ENCODE measurements around the gene AUTS2.

The AUTS2 gene

DNA sequence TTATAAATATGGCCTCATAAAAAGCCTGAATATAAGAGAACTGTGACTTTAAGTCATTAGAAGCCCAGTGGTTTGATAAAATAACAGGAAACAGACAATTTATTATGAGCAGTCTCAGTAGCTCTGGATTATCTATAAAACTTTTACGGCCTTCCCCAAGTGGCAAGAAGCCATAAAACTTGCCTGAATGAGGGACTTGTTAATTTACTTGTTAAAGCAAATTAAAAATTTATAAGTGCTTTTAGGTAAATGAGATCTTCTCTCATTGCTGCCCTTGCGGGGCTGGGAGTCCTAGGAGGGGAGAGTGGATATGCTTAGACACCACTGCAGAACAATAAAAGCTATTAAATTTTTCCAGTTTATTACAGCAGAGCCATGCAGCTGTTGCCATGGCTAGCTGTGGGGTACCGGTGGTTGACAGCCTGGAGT is 499.9 kb downstream of the AUTS2 start:
- Mint-ChIP-seq H3K9me3 (no peaks in the 10 kb centered on the region), H3K4me1 (peaks cover 47% of the 10 kb centered on the region), H3K27ac (peak overlapping the region; percentile 90), H3K27me3 (ENCODE audit: low read depth, poor library complexity) (no peaks in the 10 kb centered on the region), H3K36me3 (ENCODE audit: low read depth) (no peaks in the 10 kb centered on the region), H3K4me3 (no peak overlapping the region)
- TF ChIP-seq, protein P1, sequence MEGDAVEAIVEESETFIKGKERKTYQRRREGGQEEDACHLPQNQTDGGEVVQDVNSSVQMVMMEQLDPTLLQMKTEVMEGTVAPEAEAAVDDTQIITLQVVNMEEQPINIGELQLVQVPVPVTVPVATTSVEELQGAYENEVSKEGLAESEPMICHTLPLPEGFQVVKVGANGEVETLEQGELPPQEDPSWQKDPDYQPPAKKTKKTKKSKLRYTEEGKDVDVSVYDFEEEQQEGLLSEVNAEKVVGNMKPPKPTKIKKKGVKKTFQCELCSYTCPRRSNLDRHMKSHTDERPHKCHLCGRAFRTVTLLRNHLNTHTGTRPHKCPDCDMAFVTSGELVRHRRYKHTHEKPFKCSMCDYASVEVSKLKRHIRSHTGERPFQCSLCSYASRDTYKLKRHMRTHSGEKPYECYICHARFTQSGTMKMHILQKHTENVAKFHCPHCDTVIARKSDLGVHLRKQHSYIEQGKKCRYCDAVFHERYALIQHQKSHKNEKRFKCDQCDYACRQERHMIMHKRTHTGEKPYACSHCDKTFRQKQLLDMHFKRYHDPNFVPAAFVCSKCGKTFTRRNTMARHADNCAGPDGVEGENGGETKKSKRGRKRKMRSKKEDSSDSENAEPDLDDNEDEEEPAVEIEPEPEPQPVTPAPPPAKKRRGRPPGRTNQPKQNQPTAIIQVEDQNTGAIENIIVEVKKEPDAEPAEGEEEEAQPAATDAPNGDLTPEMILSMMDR (IDR thresholded peaks at IDR 0.05): no peak
- no peak for DNase-seq

DNA sequence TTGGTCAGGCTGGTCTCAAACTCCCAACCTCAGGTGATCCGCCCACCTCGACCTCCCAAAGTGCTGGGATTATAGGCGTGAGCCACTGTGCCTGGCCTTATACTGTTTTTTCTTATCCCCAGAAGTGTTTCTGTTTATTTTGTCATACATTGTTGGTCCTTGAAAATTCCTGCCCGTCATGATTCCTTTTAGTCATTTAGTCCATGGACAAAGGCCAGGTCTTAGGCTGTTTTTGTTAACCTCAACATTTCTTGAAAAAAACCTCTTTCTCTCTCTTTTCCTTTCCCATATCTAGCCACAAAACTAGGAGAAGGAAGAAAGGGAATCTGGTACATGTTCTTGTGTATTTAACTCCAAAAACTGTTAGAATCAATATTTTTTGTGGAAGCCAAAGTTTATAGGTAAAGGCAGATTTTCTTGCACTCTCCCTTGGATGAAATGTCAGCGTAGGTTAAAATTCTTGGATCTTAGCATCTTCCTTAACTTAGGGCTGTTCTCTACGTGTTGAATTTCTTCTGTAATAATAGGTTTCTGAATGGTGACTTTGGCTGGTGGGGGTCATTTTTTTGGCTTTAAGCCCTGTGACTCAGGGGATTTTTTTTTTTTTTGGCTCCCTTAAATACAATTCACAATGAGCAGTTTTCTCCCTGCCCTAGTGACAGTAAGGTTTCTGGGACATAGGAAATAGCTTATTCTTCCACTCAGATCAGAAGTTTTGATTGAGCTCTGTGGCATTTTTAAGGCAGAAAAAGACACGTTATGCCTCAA is 500.8 kb downstream of the AUTS2 start:
- peak overlapping the region; percentile 78 for H3K27ac Mint-ChIP-seq
- H3K4me1 Mint-ChIP-seq: peaks cover 40% of the 10 kb centered on the region
- DNase-seq: no peak
- H3K36me3 Mint-ChIP-seq (ENCODE audit: low read depth): no peaks in the 10 kb centered on the region
- no peaks in the 10 kb centered on the region for H3K27me3 Mint-ChIP-seq (ENCODE audit: low read depth, poor library complexity)
- TF ChIP-seq, protein P1 (IDR thresholded peaks at IDR 0.05): no peak
- no peaks in the 10 kb centered on the region for H3K9me3 Mint-ChIP-seq
- H3K4me3 Mint-ChIP-seq: peak overlapping the region; percentile 21

DNA sequence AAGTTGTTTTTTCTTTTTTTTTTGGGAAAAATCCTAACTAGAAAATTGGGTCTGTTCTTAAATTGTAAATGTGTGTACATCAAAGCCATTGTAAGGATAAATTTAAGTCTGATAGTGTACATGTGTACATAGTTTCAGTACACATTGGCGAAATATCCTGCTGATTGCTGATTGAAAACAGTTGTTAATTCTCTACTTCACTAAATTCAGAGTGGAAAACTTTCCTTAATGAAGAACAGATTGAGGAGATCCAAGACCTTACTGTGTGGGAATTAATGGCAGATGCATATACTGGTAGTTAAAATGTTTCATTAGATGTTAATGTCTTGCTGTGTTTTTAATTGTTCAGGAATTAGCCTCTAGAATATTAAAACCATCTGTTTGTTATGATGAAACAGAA is 506.0 kb downstream of the AUTS2 start:
- Mint-ChIP-seq H3K4me1 (peaks cover 8% of the 10 kb centered on the region), H3K4me3 (no peak overlapping the region), H3K9me3 (no peaks in the 10 kb centered on the region), H3K36me3 (ENCODE audit: low read depth) (no peaks in the 10 kb centered on the region), H3K27me3 (ENCODE audit: low read depth, poor library complexity) (peaks cover 5% of the 10 kb centered on the region), H3K27ac (no peak overlapping the region)
- no peak for DNase-seq
- TF ChIP-seq, protein P1 (IDR thresholded peaks at IDR 0.05): no peak

DNA sequence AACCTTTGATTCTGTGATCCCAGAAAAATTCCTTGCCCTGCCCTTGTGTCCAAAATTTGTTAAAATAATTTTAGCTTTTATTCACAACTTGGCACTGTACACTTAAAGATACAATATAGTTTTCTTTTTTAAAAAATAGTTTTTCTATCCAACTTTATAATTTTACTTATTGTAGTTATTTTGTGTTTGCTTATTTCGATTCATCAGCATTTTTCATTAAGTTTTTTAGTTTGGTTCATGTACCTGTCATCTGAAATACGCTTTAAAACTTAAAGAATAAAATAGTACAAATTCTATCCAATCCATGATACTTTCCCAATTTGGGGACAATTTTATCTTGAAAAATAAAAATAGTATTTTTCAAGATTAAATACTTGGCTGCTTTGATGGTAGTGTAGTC is 514.8 kb downstream of the AUTS2 start:
- peaks cover 27% of the 10 kb centered on the region for H3K4me1 Mint-ChIP-seq
- H3K27me3 Mint-ChIP-seq (ENCODE audit: low read depth, poor library complexity): no peaks in the 10 kb centered on the region
- TF ChIP-seq, protein P1 (IDR thresholded peaks at IDR 0.05): no peak

DNA sequence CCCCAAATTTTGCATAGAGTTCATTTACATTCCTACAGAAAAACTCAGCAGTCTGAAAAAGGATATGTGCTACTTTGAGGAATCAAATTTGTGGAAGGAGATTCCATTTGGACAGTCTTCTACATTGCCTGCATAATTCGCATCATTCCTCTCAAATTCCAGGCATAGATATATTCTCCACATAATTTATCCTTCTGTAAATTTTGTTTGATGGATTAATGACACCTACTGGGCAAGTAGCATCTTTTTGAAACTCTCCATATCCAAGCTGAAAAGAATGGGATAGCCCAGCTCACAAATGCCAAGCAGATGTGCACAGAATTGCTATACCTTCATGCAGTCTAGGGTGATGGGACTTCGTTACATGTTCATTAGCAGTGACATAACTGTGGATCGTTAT is 515.3 kb downstream of the AUTS2 start:
- H3K27ac Mint-ChIP-seq: no peak overlapping the region
- H3K27me3 Mint-ChIP-seq (ENCODE audit: low read depth, poor library complexity): no peaks in the 10 kb centered on the region
- no peak overlapping the region for H3K4me3 Mint-ChIP-seq
- no peak for DNase-seq
- H3K36me3 Mint-ChIP-seq (ENCODE audit: low read depth): peaks cover 8% of the 10 kb centered on the region
- TF ChIP-seq, protein P1 (IDR thresholded peaks at IDR 0.05): no peak
- no peaks in the 10 kb centered on the region for H3K9me3 Mint-ChIP-seq
- H3K4me1 Mint-ChIP-seq: peaks cover 27% of the 10 kb centered on the region

More for the DNA sequence above, 514.8 kb downstream of the AUTS2 start:
- H3K27ac Mint-ChIP-seq: no peak overlapping the region
- DNase-seq: no peak
- H3K36me3 Mint-ChIP-seq (ENCODE audit: low read depth): peaks cover 3% of the 10 kb centered on the region
- no peaks in the 10 kb centered on the region for H3K9me3 Mint-ChIP-seq
- no peak overlapping the region for H3K4me3 Mint-ChIP-seq

DNA sequence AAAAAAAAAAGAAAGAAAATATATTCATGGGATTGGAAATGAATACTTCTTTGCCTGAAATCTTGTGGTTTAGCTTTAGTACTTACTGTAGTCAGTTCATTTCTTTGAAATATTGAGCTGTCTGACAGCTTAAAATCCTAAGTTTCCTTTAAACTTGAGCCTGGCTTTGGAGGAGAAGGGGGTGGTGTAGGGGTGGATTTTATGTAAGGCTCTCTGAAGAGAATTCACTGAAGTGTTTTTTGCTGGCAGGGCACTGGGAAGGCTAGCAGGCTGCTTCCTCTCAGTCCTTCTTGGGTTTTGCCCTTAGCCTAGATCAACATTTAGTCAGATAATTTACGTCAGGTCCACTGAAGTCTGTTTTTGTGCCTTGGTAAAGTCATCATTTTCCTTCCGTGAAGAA is 516.5 kb downstream of the AUTS2 start:
- Mint-ChIP-seq H3K4me1 (peaks cover 27% of the 10 kb centered on the region), H3K36me3 (ENCODE audit: low read depth) (peaks cover 21% of the 10 kb centered on the region), H3K9me3 (peaks cover 9% of the 10 kb centered on the region), H3K27ac (peak overlapping the region; percentile 87), H3K27me3 (ENCODE audit: low read depth, poor library complexity) (no peaks in the 10 kb centered on the region), H3K4me3 (no peak overlapping the region)
- TF ChIP-seq, protein P1 (IDR thresholded peaks at IDR 0.05): no peak
- DNase-seq: no peak
